Mesendoderm (in vitro differentiated cells): Measurements from ENCODE around the gene ADAM15.

ENCODE experiments used
- DNase-seq: peaks from one replicate; pipeline ENCODE4 v3.0.0; 2013
- H2AK5ac ChIP-seq: 2 replicates; pipeline ENCODE4 v1.6.1; 2013; ENCODE audit warnings: low read length, inconsistent platforms
- H2BK120ac ChIP-seq: 2 replicates; pipeline ENCODE4 v1.6.1; 2013; ENCODE audit warnings: low read depth, mild to moderate bottlenecking, low read length, moderate library complexity, mixed read lengths
- H2BK15ac ChIP-seq: replicated peaks from 2 replicates; pipeline ENCODE4 v1.6.1; 2013; ENCODE audit warnings: low read depth, mild to moderate bottlenecking, moderate library complexity
- H2BK5ac ChIP-seq: 2 replicates; pipeline ENCODE4 v1.6.1; 2013; ENCODE audit warnings: low read length, inconsistent platforms
- H3K18ac ChIP-seq: 2 replicates; pipeline ENCODE4 v1.6.1; 2013; ENCODE audit warnings: mild to moderate bottlenecking, low read length, mixed read lengths
- H3K23ac ChIP-seq: one replicate; pipeline ENCODE4 v1.6.1; 2013; ENCODE audit warnings: low read length
- H3K27ac ChIP-seq: 2 replicates; pipeline ENCODE4 v1.5.1; 2013; ENCODE audit warnings: low read depth, mild to moderate bottlenecking, inconsistent platforms, low read length, moderate library complexity
- H3K27me3 ChIP-seq: 2 replicates; pipeline ENCODE4 v1.6.1; 2013; ENCODE audit warnings: low read length, control low read depth, mild to moderate bottlenecking, inconsistent platforms; ENCODE audit not compliant: insufficient read depth, poor library complexity
- H3K36me3 ChIP-seq: 2 replicates; pipeline ENCODE4 v1.6.1; 2013; ENCODE audit warnings: low read length, inconsistent platforms; ENCODE audit not compliant: control insufficient read depth, insufficient read depth
- H3K4ac ChIP-seq: one replicate; pipeline ENCODE4 v1.6.1; 2013; ENCODE audit warnings: low read depth, mild to moderate bottlenecking, low read length, moderate library complexity
- H3K4me1 ChIP-seq: 2 replicates; pipeline ENCODE4 v1.6.1; 2013; ENCODE audit warnings: low read depth, low read length, inconsistent platforms; ENCODE audit not compliant: control insufficient read depth
- H3K4me2 ChIP-seq: 2 replicates; pipeline ENCODE4 v1.6.1; 2013; ENCODE audit warnings: low read length
- H3K4me3 ChIP-seq: 2 replicates; pipeline ENCODE4 v1.5.1; 2013; ENCODE audit warnings: mild to moderate bottlenecking, low read length
- H3K56ac ChIP-seq: one replicate; pipeline ENCODE4 v1.6.1; 2013; ENCODE audit warnings: low read length
- H3K79me1 ChIP-seq: 2 replicates; pipeline ENCODE4 v1.6.1; 2013; ENCODE audit warnings: low read length, inconsistent platforms
- H3K79me2 ChIP-seq: 2 replicates; pipeline ENCODE4 v1.6.1; 2013; ENCODE audit warnings: mild to moderate bottlenecking, low read length; ENCODE audit not compliant: control insufficient read depth, insufficient read depth
- H3K9ac ChIP-seq: 2 replicates; pipeline ENCODE4 v1.6.1; 2013; ENCODE audit warnings: low read length, inconsistent platforms
- H4K5ac ChIP-seq: one replicate; pipeline ENCODE4 v1.6.1; 2013; ENCODE audit warnings: low read length
- H4K8ac ChIP-seq: one replicate; pipeline ENCODE4 v1.6.1; 2013; ENCODE audit warnings: low read depth, mild to moderate bottlenecking, control low read depth, low read length, moderate library complexity
- WGBS: extraction: QIAGEN DNeasy Blood & Tissue Kit; methylation state at CpG from one replicate; pipeline ENCODE4 v1.1.7; 2013; ENCODE audit warnings: low lambda C conversion rate, missing lambda C conversion rate; ENCODE audit not compliant: insufficient coverage; ENCODE audit errors: extremely low coverage; 5-methylcytosine and 5-hydroxymethylcytosine counted together

ADAM15 gene

GRCh38 chr1:155110381-155110780 is 59.3 kb downstream of the ADAM15 start:
- no peak overlapping the region for H3K4ac ChIP-seq
- no peak overlapping the region for H2BK120ac ChIP-seq
- no peak for DNase-seq
- H3K18ac ChIP-seq = no peak overlapping the region
- H3K79me2 ChIP-seq = no peaks in the 10 kb centered on the region
- no peak overlapping the region for H3K4me2 ChIP-seq
- H3K79me1 ChIP-seq = no peaks in the 10 kb centered on the region
- no peaks in the 10 kb centered on the region for H3K27me3 ChIP-seq
- no CpG with 5 or more reads among the region's 8 CpGs for WGBS
- H2BK15ac ChIP-seq = no peak overlapping the region
- H3K56ac ChIP-seq = no peak overlapping the region
- no peak overlapping the region for H4K8ac ChIP-seq
- no peak overlapping the region for H3K9ac ChIP-seq
- no peaks in the 10 kb centered on the region for H3K4me1 ChIP-seq
- no peak overlapping the region for H2BK5ac ChIP-seq
- no peak overlapping the region for H3K23ac ChIP-seq
- no peak overlapping the region for H2AK5ac ChIP-seq
- no peak overlapping the region for H4K5ac ChIP-seq
- no peak overlapping the region for H3K27ac ChIP-seq
- no peak overlapping the region for H3K4me3 ChIP-seq
- no peaks in the 10 kb centered on the region for H3K36me3 ChIP-seq

DNA sequence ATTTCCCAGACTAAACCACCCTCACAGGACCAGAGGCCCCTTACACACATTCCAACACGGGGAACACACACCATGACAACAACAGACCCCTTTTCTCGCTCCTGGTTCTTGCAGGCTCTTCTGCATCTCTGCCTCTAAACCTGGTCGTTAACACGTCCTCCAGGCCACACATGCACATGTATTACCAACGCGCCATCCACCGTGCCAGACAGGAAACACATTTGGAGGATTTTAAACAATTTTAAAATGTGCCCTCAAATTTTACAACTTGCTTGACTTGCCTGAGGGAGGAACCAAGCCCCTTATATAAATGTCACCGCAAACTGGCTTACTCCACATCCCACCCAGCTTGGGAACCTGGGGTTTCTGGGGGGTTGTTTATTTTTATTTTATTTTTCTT is 59.7 kb downstream of the ADAM15 start:
- Histone ChIP-seq H2BK5ac (no peak overlapping the region), H3K4me3 (no peak overlapping the region), H2AK5ac (no peak overlapping the region), H3K79me1 (no peaks in the 10 kb centered on the region), H3K4me2 (no peak overlapping the region), H4K5ac (no peak overlapping the region), H2BK15ac (no peak overlapping the region), H3K27me3 (no peaks in the 10 kb centered on the region), H3K4me1 (no peaks in the 10 kb centered on the region), H3K79me2 (no peaks in the 10 kb centered on the region), H3K4ac (no peak overlapping the region), H3K23ac (no peak overlapping the region), H3K9ac (no peak overlapping the region), H3K18ac (no peak overlapping the region), H2BK120ac (no peak overlapping the region), H3K36me3 (no peaks in the 10 kb centered on the region), H3K56ac (no peak overlapping the region), H4K8ac (no peak overlapping the region), H3K27ac (no peak overlapping the region)
- no CpG with 5 or more reads among the region's 8 CpGs for WGBS
- DNase-seq = no peak
